GM12864 (cell line): ENCODE data around the gene AFDN.

ENCODE experiments used
- DNase-seq: peaks from one replicate; pipeline ENCODE4 v3.0.0-alpha.2; 2011; ENCODE audit warnings: low read depth
- H3K4me3 ChIP-seq: 2 replicates; pipeline ENCODE4 v1.5.1; 2011; ENCODE audit warnings: mild to moderate bottlenecking, low read depth, low read length, control low read depth
- CTCF ChIP-seq: IDR thresholded peaks from 2 replicates; pipeline ENCODE4 v1.5.1; 2011; ENCODE audit warnings: low read depth, mild to moderate bottlenecking, moderate library complexity, low read length, control low read depth, inconsistent platforms; ENCODE audit errors: missing control alignments

The AFDN gene

GRCh38 chr6:167858086-167858591, 31.4 kb downstream of the AFDN start:
- H3K4me3 ChIP-seq = no peak overlapping the region
- DNase-seq = no peak
- TF ChIP-seq CTCF = no peak

GRCh38 chr6:167858842-167859664, 32.3 kb downstream of the AFDN start:
- H3K4me3 ChIP-seq = no peak overlapping the region
- TF ChIP-seq CTCF = no peak
- DNase-seq = no peak

- no peak for TF ChIP-seq CTCF
- no peak for DNase-seq
- H3K4me3 ChIP-seq = no peak overlapping the region
Observed at GRCh38 chr6:167860550-167861226, 34.0 kb downstream of the AFDN start.

- no peak for TF ChIP-seq CTCF
- DNase-seq = no peak
- H3K4me3 ChIP-seq = no peak overlapping the region
Observed at GRCh38 chr6:167861424-167861823, 34.7 kb downstream of the AFDN start.

- no peak for DNase-seq
Observed at GRCh38 chr6:167863897-167864296, 37.2 kb downstream of the AFDN start.

GRCh38 chr6:167866642-167867041, 39.9 kb downstream of the AFDN start:
- TF ChIP-seq CTCF = no peak
- no peak for DNase-seq
- no peak overlapping the region for H3K4me3 ChIP-seq

More at GRCh38 chr6:167863897-167864296, 37.2 kb downstream of the AFDN start:
- no peak overlapping the region for H3K4me3 ChIP-seq
- TF ChIP-seq CTCF = no peak
